Gastrocnemius medialis (tissue), 4 donors: ENCODE results near the gene CNKSR1.

Experiments used
- POLR2A ChIP-seq, 2 donors: fragments of 450-650 bp; IDR thresholded peaks; one replicate each; pipeline ENCODE4 v1.6.1; 2017; ENCODE audit warnings: antibody characterized with exemption in 2 of 2, mild to moderate bottlenecking in 2 of 2, moderate library complexity in 2 of 2
- TF ChIP-seq, protein P1 (sequence below), 5 experiments: fragments of 450-650 bp in 3 of 5; fragments of 200-600 bp in 2 of 5; sonication (generic) in 2 of 5; IDR thresholded peaks in 4 of 5; conservative IDR thresholded peaks in 1 of 5; 1 replicate in 4 of 5; 2 replicates in 1 of 5; pipeline ENCODE4 v1.5.1; 2016 to 2019; ENCODE audit warnings: antibody characterized with exemption in 5 of 5, mild to moderate bottlenecking in 3 of 5, moderate library complexity in 3 of 5

DNA sequence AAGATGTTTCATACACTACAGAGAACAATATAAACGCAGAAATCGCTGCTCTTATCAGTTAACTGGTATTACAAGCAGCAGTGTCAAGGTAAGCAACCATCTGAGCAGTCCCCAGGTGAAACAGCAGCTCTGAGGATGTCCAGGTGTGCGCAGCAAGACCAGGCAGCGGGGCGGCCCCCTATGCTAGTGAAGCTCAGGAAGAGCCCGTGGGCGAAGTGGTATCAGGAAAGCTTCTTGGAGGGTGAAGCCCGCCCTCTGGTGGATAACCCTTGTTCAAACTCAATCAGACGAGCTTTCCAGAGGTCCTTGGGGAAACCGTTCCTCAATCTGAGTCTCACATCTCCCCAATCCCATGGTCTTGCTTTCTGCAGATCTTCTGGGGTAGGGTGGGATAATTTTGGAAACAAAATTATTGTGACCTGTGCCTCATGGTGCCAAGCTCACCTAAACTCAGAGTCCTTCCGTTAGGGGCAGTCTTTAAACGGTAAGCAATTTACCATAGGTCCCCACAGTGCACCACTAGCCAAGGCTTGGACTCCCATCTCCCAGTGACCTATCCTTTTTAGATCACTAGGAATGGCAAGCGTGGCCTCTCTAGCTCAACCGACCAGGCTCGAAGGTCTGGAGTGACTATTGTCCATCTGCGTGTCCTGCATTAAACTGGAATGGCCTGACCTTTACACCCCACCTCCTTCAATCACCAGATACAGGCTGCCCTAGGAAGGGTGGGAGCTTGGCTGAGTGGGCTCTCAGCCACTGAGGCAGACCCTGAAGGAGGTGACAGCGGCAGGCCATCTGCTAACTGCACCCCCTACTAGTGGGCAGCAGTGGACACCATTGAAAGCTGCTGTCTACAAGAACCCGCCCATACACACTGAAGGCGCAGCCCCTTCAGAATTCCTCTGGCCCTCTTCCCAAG is 32.0 kb upstream of the CNKSR1 start:
- TF ChIP-seq POLR2A (IDR thresholded peaks at IDR 0.05) = no peak
- TF ChIP-seq, protein P1, sequence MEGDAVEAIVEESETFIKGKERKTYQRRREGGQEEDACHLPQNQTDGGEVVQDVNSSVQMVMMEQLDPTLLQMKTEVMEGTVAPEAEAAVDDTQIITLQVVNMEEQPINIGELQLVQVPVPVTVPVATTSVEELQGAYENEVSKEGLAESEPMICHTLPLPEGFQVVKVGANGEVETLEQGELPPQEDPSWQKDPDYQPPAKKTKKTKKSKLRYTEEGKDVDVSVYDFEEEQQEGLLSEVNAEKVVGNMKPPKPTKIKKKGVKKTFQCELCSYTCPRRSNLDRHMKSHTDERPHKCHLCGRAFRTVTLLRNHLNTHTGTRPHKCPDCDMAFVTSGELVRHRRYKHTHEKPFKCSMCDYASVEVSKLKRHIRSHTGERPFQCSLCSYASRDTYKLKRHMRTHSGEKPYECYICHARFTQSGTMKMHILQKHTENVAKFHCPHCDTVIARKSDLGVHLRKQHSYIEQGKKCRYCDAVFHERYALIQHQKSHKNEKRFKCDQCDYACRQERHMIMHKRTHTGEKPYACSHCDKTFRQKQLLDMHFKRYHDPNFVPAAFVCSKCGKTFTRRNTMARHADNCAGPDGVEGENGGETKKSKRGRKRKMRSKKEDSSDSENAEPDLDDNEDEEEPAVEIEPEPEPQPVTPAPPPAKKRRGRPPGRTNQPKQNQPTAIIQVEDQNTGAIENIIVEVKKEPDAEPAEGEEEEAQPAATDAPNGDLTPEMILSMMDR (IDR thresholded peaks at IDR 0.05 in 4 of 5, conservative IDR thresholded peaks at IDR 0.05 in 1 of 5) = peak; percentile 54 to 93 (median 85)
